GM23338 (cell line): ENCODE measurements around the gene SMIM44. TPM values are rescaled to one million over a fixed set of nuclear protein-coding genes. Genes with fewer than 3 reads are reported as not detected.

Experiments
- ATAC-seq: fragments of 200-7000 bp; cut with Tn5 transposase; 3 replicates; pipeline ENCODE4 v1.9.1; 2020
- DNase-seq: peaks from one replicate; pipeline ENCODE4 v3.0.0-alpha.2; 2015; ENCODE audit warnings: low spot score
- H2AFZ ChIP-seq: fragments of 200-600 bp; sonication (generic); 2 replicates; pipeline ENCODE4 v1.8.0; 2016; ENCODE audit warnings: antibody characterized with exemption, mild to moderate bottlenecking, moderate library complexity
- H3F3A ChIP-seq: fragments of 200-600 bp; sonication (generic); replicated peaks from 2 replicates; pipeline ENCODE4 v1.8.0; 2017; ENCODE audit warnings: antibody characterized with exemption, mixed run types, low read depth
- H3K27ac ChIP-seq: fragments of 200-600 bp; sonication (generic); 2 replicates; pipeline ENCODE4 v1.6.1; 2016; ENCODE audit warnings: low read depth
- H3K27me3 ChIP-seq: fragments of 200-600 bp; sonication (generic); 2 replicates; pipeline ENCODE4 v1.8.0; 2016; ENCODE audit warnings: mild to moderate bottlenecking, mixed run types, moderate library complexity; ENCODE audit not compliant: insufficient read depth
- H3K36me3 ChIP-seq: fragments of 200-600 bp; sonication (generic); 2 replicates; pipeline ENCODE4 v1.8.0; 2016; ENCODE audit warnings: mild to moderate bottlenecking; ENCODE audit not compliant: insufficient read depth
- H3K4me1 ChIP-seq: fragments of 200-600 bp; sonication (generic); 2 replicates; pipeline ENCODE4 v1.8.0; 2016; ENCODE audit warnings: mild to moderate bottlenecking, moderate library complexity; ENCODE audit not compliant: insufficient read depth
- H3K4me2 ChIP-seq: fragments of 200-600 bp; sonication (generic); 2 replicates; pipeline ENCODE4 v1.7.1; 2017; ENCODE audit warnings: mixed run types
- H3K4me3 ChIP-seq: fragments of 200-600 bp; sonication (generic); 2 replicates; pipeline ENCODE4 v1.6.1; 2016; ENCODE audit warnings: mixed run types
- H3K79me2 ChIP-seq: fragments of 200-600 bp; sonication (generic); replicated peaks from 2 replicates; pipeline ENCODE4 v1.8.0; 2017; ENCODE audit warnings: mild to moderate bottlenecking; ENCODE audit not compliant: insufficient read depth
- H3K9me2 ChIP-seq: fragments of 200-600 bp; sonication (generic); 2 replicates; pipeline ENCODE4 v1.8.0; 2017; ENCODE audit not compliant: insufficient read depth
- H4K20me1 ChIP-seq: fragments of 200-600 bp; sonication (generic); replicated peaks from 2 replicates; pipeline ENCODE4 v1.8.0; 2017; ENCODE audit warnings: mild to moderate bottlenecking; ENCODE audit not compliant: insufficient read depth
- H3K27ac Mint-ChIP-seq: 2 replicates; pipeline ENCODE4 v1.8.0; 2020; ENCODE audit warnings: inconsistent platforms, mild to moderate bottlenecking, moderate library complexity, mixed read lengths
- H3K27me3 Mint-ChIP-seq: 3 replicates; pipeline ENCODE4 v1.8.0; 2022; ENCODE audit warnings: low read depth, mild to moderate bottlenecking, moderate library complexity, mixed read lengths, inconsistent platforms; ENCODE audit not compliant: insufficient read depth, poor library complexity
- H3K36me3 Mint-ChIP-seq: 3 replicates; pipeline ENCODE4 v1.8.0; 2021; ENCODE audit warnings: low read depth, mild to moderate bottlenecking, inconsistent platforms, moderate library complexity, mixed read lengths
- H3K4me1 Mint-ChIP-seq: 3 replicates; pipeline ENCODE4 v1.8.0; 2020; ENCODE audit warnings: mild to moderate bottlenecking, inconsistent platforms, mixed read lengths
- H3K4me3 Mint-ChIP-seq: 3 replicates; pipeline ENCODE4 v1.8.0; 2021; ENCODE audit warnings: moderate library complexity, mild to moderate bottlenecking, inconsistent platforms, mixed read lengths
- H3K9me3 Mint-ChIP-seq: 3 replicates; pipeline ENCODE4 v1.8.0; 2020; ENCODE audit warnings: moderate library complexity, mild to moderate bottlenecking, inconsistent platforms, mixed read lengths
- CREB1 ChIP-seq: fragments of 250-450 bp; sonication (Bioruptor Pico); IDR thresholded peaks from 2 replicates; pipeline ENCODE4 v1.5.0; 2020; ENCODE audit warnings: low read depth, mild to moderate bottlenecking, moderate library complexity
- ETS1 ChIP-seq: IDR thresholded peaks from 2 replicates; pipeline ENCODE4 v1.6.1; 2016; ENCODE audit warnings: antibody characterized with exemption
- EZH2 ChIP-seq: fragments of 200-600 bp; sonication (generic); IDR thresholded peaks from one replicate; pipeline ENCODE4 v1.8.0; 2017; ENCODE audit warnings: antibody characterized with exemption, mild to moderate bottlenecking, low read depth; ENCODE audit not compliant: unreplicated experiment
- EZH2phosphoT487 ChIP-seq: fragments of 200-600 bp; sonication (generic); IDR thresholded peaks from one replicate; pipeline ENCODE4 v1.8.1; 2018; ENCODE audit warnings: antibody characterized with exemption; ENCODE audit not compliant: unreplicated experiment
- JUNB ChIP-seq: IDR thresholded peaks from one replicate; pipeline ENCODE4 v1.6.1; 2016; ENCODE audit warnings: antibody characterized with exemption; ENCODE audit not compliant: unreplicated experiment
- NANOG ChIP-seq: IDR thresholded peaks from 2 replicates; pipeline ENCODE4 v1.6.1; 2016; ENCODE audit warnings: antibody characterized with exemption, borderline replicate concordance
- POLR2AphosphoS5 ChIP-seq: IDR thresholded peaks from 2 replicates; pipeline ENCODE4 v1.6.1; 2016; ENCODE audit warnings: antibody characterized with exemption, low read depth
- STAT1 ChIP-seq: IDR thresholded peaks from one replicate; pipeline ENCODE4 v1.6.1; 2016; ENCODE audit warnings: antibody characterized with exemption; ENCODE audit not compliant: unreplicated experiment
- ZNF114 ChIP-seq: fragments of 250-450 bp; sonication (Bioruptor Pico); IDR thresholded peaks from 2 replicates; pipeline ENCODE4 v1.5.0; 2020; ENCODE audit warnings: mild to moderate bottlenecking, moderate library complexity
- ZNF331 ChIP-seq: fragments of 250-450 bp; sonication (Bioruptor Pico); IDR thresholded peaks from 2 replicates; pipeline ENCODE4 v1.5.0; 2020; ENCODE audit warnings: low read depth, mild to moderate bottlenecking, moderate library complexity
- ZNF462 ChIP-seq: fragments of 250-450 bp; sonication (Bioruptor Pico); IDR thresholded peaks from 2 replicates; pipeline ENCODE4 v1.5.0; 2020; ENCODE audit warnings: mild to moderate bottlenecking, moderate library complexity
- polyA plus RNA-seq: library from polyadenylated mRNA; unstranded; fragments of >200 nt; fragmentation: Nextera tagmentation; extraction: Ambion mirVana; gene quantifications from 2 replicates; pipeline ENCODE4 v1.2.1, GENCODE V29; 2016
- total RNA-seq: library from RNA; depleted of rRNA; stranded (reverse); fragments of >200 nt; shearing (Covaris generic); gene quantifications from 2 replicates; pipeline ENCODE4 v1.2.3, GENCODE V29; 2014
- TF ChIP-seq, protein P1 (sequence below): IDR thresholded peaks from one replicate; pipeline ENCODE4 v1.6.1; 2018; ENCODE audit warnings: antibody characterized with exemption; ENCODE audit not compliant: unreplicated experiment

Gene SMIM44
- total and polyA plus RNA-seq, 2 experiments from 2014 or later = not detected

DNA sequence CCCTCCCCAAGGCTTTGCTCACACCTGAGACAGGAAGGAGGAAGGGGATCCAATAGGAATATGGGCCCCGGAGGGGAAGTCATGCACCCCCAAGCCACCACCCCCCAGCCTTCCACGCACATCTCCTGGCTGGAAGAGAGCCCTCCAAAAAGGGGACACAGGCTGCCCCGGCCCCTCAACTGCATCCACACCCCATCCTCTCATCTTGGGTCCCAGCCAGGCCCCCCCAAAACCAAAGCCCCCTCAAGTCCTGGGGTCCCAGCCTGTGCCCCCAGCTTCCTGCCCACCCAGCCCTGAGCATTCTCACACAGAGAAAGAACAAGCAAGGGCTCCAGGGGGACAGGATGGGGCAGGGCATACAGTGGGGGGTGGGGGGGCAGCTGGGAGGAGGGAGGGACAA lies 15.0 kb downstream of the SMIM44 start (continued):
- TF ChIP-seq, protein P1, sequence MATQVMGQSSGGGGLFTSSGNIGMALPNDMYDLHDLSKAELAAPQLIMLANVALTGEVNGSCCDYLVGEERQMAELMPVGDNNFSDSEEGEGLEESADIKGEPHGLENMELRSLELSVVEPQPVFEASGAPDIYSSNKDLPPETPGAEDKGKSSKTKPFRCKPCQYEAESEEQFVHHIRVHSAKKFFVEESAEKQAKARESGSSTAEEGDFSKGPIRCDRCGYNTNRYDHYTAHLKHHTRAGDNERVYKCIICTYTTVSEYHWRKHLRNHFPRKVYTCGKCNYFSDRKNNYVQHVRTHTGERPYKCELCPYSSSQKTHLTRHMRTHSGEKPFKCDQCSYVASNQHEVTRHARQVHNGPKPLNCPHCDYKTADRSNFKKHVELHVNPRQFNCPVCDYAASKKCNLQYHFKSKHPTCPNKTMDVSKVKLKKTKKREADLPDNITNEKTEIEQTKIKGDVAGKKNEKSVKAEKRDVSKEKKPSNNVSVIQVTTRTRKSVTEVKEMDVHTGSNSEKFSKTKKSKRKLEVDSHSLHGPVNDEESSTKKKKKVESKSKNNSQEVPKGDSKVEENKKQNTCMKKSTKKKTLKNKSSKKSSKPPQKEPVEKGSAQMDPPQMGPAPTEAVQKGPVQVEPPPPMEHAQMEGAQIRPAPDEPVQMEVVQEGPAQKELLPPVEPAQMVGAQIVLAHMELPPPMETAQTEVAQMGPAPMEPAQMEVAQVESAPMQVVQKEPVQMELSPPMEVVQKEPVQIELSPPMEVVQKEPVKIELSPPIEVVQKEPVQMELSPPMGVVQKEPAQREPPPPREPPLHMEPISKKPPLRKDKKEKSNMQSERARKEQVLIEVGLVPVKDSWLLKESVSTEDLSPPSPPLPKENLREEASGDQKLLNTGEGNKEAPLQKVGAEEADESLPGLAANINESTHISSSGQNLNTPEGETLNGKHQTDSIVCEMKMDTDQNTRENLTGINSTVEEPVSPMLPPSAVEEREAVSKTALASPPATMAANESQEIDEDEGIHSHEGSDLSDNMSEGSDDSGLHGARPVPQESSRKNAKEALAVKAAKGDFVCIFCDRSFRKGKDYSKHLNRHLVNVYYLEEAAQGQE = no peak
- TF ChIP-seq CREB1 (CRISPR knock-in tag) = no peak
- no peak for TF ChIP-seq NANOG
- TF ChIP-seq JUNB = no peak
- no peak for TF ChIP-seq EZH2
- no peak for TF ChIP-seq POLR2AphosphoS5
- no peak for TF ChIP-seq ETS1

DNA sequence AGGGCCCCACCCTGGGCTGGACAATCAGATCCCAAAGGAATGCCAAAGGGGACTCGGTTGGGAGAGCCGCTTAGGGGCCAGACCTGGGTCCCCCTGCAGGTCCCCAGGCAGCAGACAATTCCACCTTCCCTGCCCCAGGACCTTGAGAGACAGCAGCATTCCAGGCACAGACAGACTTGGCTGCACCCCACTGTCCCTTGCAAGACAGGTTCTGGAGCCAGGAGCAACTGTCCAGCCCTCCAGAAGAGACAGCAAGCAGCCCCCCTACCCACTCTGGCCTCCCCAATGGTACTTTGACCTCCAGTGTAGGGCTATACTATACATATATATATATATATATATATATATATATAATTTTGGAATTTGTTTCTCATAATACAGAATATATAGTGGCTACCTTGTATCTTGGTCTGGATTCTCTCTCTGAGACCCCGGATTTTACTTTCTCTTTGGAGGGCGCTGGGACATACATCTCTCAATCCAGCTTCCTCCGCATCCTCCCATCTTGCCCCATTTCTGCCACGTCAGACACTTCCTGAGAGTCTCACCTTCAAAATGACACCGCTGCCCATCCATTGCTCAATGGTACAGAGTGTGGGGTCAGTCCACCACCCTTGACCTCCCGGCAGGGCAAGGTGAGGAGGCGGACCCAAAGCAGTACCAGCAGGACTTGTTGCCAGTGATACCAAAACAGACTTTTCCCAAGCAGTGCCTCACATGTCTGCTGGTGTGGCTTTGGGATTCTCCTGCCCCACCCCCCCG lies 15.6 kb downstream of the SMIM44 start:
- peaks cover 11% of the 10 kb centered on the region; the same call in 2 of the 3 replicates for H3K36me3 Mint-ChIP-seq
- Histone ChIP-seq H3K4me3 (no peak overlapping the region), H2AFZ (no peak overlapping the region), H3K27me3 (peaks cover 52% of the 10 kb centered on the region), H3K79me2 (no peaks in the 10 kb centered on the region), H4K20me1 (no peaks in the 10 kb centered on the region), H3F3A (peaks cover 4% of the 10 kb centered on the region; the same call in 1 of the 2 replicates), H3K9me2 (no peaks in the 10 kb centered on the region), H3K27ac (no peak overlapping the region), H3K4me1 (peaks cover 13% of the 10 kb centered on the region), H3K36me3 (no peaks in the 10 kb centered on the region), H3K4me2 (no peak overlapping the region)
- peaks cover 7% of the 10 kb centered on the region for H3K4me1 Mint-ChIP-seq
- H3K9me3 Mint-ChIP-seq = peaks cover 29% of the 10 kb centered on the region
- no peak overlapping the region for H3K27ac Mint-ChIP-seq
- H3K4me3 Mint-ChIP-seq = no peak overlapping the region
- peaks cover 35% of the 10 kb centered on the region for H3K27me3 Mint-ChIP-seq
- ATAC-seq = no peak
- DNase-seq = no peak
- no peak for TF ChIP-seq ZNF331 (CRISPR knock-in tag)
- no peak for TF ChIP-seq POLR2AphosphoS5
- no peak for TF ChIP-seq ETS1
- no peak for TF ChIP-seq EZH2phosphoT487
- no peak for TF ChIP-seq STAT1
- TF ChIP-seq EZH2 = no peak
- TF ChIP-seq ZNF114 (CRISPR knock-in tag) = no peak
- TF ChIP-seq NANOG = no peak
- TF ChIP-seq ZNF462 (CRISPR knock-in tag) = no peak
- no peak for TF ChIP-seq JUNB
